BJ (cell line): ENCODE results near the gene DSG3. TPM values are rescaled to one million over a fixed set of nuclear protein-coding genes. Genes with fewer than 3 reads are reported as not detected.

Experiments
- CTCF ChIA-PET: fragments of 350-600 bp; formaldehyde crosslinking; extraction: SDS; loops from one replicate; lab custom pipeline; 2021; ENCODE audit warnings: antibody characterized with exemption, inconsistent platforms; lab: Yijun Ruan, JAX
- POLR2A ChIA-PET: fragments of 300-600 bp; sonication (Branson Sonifier 250); formaldehyde crosslinking; extraction: SDS; loops from one replicate; lab custom pipeline; 2021; ENCODE audit warnings: antibody characterized with exemption; lab: Charles Lee
- DNase-seq: peaks from one replicate; pipeline ENCODE4 v3.0.0-alpha.2; 2011; ENCODE audit warnings: low read depth
- H3K27me3 ChIP-seq: 2 replicates; pipeline ENCODE4 v1.6.0; 2011; ENCODE audit warnings: low read length; ENCODE audit not compliant: control insufficient read depth, insufficient read depth
- H3K36me3 ChIP-seq: 2 replicates; pipeline ENCODE4 v1.5.1; 2011; ENCODE audit warnings: low read length; ENCODE audit not compliant: control insufficient read depth, insufficient read depth
- H3K4me3 ChIP-seq: 2 replicates; pipeline ENCODE4 v1.5.1; 2011; ENCODE audit warnings: low read depth, mild to moderate bottlenecking, control low read depth, low read length
- polyA plus RNA-seq: library from polyadenylated mRNA; depleted of rRNA; stranded (reverse); fragments of >200 nt; gene quantifications from 2 replicates; pipeline ENCODE4 v1.2.3, GENCODE V29; 2011
- TF ChIP-seq, protein P1 (sequence below): IDR thresholded peaks from 2 replicates; pipeline ENCODE4 v1.5.1; 2011; ENCODE audit warnings: low read depth, mild to moderate bottlenecking, control low read depth, inconsistent platforms, low read length, moderate library complexity; ENCODE audit not compliant: insufficient read depth

DSG3 gene
- polyA plus RNA-seq, 1 experiment, result not detected

DNA sequence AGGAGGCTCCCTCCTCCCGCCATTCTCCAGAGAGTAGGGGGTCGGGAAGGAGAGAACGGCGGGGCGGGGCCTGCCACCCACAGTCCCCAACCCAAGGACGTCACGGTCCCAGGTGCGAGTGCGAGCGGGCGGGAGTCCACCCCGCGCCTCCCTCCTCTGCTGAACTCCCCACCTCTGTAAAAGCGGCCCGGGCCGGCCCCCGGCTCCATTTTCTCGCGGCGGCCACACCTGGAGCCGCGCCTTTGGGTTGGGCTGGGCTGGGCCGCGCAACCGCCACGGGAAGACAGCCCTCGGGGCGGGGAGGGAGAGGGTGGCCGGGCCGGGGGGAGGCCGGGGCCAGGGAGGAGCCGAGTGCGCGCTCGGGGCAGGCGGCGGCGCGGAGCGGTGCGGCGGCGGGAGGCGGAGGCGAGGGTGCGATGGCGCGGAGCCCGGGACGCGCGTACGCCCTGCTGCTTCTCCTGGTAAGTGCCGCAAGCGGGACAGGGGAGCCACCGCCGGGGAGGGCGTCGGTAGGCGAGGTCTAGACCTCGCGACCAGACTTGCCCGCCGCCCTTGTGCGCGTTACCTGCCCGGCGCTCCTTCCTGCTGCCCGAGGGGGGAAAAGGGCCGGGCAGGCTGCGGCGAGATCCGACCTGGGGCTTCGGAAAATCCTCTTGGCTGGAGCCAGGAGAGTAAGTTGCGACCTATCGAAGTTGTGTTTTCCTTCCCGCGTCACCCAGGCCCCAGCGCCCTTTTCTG lies 50.5 kb downstream of the DSG3 start, which contains the start of gene DSG2:
Gene DSG2 (plus strand): TSS at position 342 of the 738 bp plus-strand sequence. CDS start 75 bp downstream, at position 417.
- Histone ChIP-seq H3K4me3 (no peak within 1 kb of the TSS), H3K36me3 (no peaks in the 10 kb centered on the region), H3K27me3 (peaks cover 2% of the 10 kb centered on the region; the same call in 1 of the 2 replicates)
- TF ChIP-seq, protein P1, sequence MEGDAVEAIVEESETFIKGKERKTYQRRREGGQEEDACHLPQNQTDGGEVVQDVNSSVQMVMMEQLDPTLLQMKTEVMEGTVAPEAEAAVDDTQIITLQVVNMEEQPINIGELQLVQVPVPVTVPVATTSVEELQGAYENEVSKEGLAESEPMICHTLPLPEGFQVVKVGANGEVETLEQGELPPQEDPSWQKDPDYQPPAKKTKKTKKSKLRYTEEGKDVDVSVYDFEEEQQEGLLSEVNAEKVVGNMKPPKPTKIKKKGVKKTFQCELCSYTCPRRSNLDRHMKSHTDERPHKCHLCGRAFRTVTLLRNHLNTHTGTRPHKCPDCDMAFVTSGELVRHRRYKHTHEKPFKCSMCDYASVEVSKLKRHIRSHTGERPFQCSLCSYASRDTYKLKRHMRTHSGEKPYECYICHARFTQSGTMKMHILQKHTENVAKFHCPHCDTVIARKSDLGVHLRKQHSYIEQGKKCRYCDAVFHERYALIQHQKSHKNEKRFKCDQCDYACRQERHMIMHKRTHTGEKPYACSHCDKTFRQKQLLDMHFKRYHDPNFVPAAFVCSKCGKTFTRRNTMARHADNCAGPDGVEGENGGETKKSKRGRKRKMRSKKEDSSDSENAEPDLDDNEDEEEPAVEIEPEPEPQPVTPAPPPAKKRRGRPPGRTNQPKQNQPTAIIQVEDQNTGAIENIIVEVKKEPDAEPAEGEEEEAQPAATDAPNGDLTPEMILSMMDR, result no peak
- ChIA-PET CTCF (no interaction called here), POLR2A (no interaction called here)
- DNase-seq, result no peak

DNA sequence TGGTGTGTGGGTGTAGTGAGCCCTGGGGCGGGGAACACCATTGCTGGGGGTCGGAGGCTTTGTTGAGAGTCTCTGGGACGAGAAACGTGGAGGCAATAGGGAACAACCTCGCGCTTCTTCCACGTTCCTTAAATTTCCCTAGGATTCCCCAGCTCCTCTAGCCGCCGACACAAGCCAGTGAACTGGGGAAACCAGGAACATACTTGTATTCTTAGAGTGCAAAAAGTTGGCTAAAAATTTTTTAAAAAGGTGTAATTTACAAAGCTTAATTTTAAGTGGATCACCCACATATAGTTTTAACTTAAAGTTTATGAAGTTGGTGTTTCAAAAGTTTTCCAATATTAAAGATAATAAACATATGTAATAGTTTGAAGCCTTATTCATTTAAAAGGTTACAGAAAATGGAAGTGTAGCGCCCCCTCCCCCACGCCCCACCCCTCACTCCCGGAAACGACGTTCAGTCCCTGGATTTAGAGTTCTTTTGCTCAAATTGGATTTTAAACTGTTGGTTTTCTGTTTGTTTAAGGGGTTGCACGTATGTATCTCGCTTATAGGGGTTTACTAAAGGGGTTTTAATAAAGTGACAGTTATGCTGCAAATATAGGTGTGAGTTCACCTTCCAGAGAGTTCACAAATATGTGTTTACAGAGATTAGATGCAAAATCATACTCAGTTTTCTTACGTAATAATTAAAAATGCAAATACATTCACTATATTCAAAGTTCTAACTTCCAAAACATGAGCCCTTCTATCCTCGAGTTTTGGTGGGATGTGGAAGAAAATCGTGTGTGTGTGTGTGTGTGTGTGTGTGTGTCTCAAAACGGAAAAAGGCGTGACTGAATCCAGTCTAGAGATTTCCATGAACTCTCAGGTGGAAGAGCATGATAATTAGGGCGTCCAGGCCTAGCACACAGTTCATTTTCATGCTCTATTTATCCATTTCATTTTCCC lies 51.3 kb downstream of the DSG3 start:
- POLR2A ChIA-PET, result no interaction called here
- peaks cover 2% of the 10 kb centered on the region; the same call in 1 of the 2 replicates for H3K27me3 ChIP-seq
- no peak overlapping the region for H3K4me3 ChIP-seq
- TF ChIP-seq, protein P1, result no peak
- DNase-seq, result no peak
- no peaks in the 10 kb centered on the region for H3K36me3 ChIP-seq
- CTCF ChIA-PET, result no interaction called here

DNA sequence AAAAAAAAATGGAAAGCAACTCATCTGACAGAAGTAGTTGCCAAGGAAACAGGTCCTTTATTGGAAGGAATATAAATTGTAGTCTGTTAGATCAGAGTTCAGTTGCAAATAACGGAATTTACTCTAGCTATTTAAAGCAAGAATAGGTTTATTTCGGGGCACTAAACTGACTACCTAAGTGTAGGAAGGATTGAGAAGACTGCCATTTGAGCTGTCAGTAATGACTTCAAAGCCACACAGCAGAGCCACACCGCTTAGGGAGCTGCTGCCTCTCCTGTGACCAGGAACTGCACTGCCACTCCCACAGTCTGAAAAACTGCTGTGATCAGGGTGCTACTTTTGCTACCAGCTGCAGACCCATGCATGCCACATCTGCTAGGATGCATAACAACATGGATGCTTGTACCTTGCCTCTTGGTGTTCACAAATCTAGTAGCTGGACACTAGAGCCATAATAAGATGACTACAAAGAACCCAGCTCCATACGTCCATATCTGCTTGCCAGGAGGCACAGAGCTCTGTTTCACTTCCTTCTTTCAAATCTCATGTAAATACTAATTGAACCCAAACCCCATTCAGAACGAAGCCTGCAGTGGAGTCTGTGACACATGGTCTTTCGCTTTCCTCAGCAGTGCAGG lies 52.6 kb downstream of the DSG3 start:
- Histone ChIP-seq H3K36me3 (no peaks in the 10 kb centered on the region), H3K27me3 (peaks cover 2% of the 10 kb centered on the region; the same call in 1 of the 2 replicates), H3K4me3 (no peak overlapping the region)
- POLR2A ChIA-PET, result no interaction called here
- TF ChIP-seq, protein P1, result no peak
- DNase-seq, result no peak
- CTCF ChIA-PET, result no interaction called here

DNA sequence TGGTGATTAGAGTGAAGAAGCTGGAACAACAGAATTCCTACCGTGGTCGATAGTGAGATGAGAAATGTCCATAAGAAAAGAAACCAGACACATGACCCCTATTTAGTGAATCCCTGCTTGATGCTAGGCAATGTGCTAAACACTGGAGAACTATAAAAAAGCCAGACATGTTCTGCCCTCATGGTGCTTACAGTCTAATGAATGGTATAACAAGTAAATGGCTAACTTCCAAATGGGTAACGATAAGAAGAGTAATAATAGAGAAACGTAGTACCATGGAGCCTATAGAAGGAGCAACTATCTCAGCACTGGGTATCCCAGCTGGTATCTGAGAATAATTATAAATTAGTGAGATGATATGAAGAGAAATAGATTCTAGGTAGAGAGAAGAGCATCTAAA lies 55.5 kb downstream of the DSG3 start:
- TF ChIP-seq, protein P1, result no peak
- CTCF ChIA-PET, result no interaction called here

More for the DNA sequence above, 55.5 kb downstream of the DSG3 start:
- Histone ChIP-seq H3K36me3 (no peaks in the 10 kb centered on the region), H3K27me3 (peaks cover 2% of the 10 kb centered on the region; the same call in 1 of the 2 replicates), H3K4me3 (no peak overlapping the region)
- DNase-seq, result no peak
- POLR2A ChIA-PET, result no interaction called here
